WTC11 (cell line): ENCODE measurements around the gene LGI4.

Experiments used
- TF ChIP-seq, protein P1 (sequence below): sonication (generic); formaldehyde crosslinking; conservative IDR thresholded peaks from 2 replicates; pipeline ENCODE4 v1.8.1; 2022; ENCODE audit warnings: mild to moderate bottlenecking, missing genetic modification reagents
- TF ChIP-seq, protein P2 (sequence below): fragments of 200-600 bp; IDR thresholded peaks from 2 replicates; pipeline ENCODE4 v1.8.0; 2022; ENCODE audit warnings: antibody characterized with exemption

- TF ChIP-seq, protein P1, sequence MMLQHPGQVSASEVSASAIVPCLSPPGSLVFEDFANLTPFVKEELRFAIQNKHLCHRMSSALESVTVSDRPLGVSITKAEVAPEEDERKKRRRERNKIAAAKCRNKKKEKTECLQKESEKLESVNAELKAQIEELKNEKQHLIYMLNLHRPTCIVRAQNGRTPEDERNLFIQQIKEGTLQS (CRISPR knock-in tag): no peak
- TF ChIP-seq, protein P2, sequence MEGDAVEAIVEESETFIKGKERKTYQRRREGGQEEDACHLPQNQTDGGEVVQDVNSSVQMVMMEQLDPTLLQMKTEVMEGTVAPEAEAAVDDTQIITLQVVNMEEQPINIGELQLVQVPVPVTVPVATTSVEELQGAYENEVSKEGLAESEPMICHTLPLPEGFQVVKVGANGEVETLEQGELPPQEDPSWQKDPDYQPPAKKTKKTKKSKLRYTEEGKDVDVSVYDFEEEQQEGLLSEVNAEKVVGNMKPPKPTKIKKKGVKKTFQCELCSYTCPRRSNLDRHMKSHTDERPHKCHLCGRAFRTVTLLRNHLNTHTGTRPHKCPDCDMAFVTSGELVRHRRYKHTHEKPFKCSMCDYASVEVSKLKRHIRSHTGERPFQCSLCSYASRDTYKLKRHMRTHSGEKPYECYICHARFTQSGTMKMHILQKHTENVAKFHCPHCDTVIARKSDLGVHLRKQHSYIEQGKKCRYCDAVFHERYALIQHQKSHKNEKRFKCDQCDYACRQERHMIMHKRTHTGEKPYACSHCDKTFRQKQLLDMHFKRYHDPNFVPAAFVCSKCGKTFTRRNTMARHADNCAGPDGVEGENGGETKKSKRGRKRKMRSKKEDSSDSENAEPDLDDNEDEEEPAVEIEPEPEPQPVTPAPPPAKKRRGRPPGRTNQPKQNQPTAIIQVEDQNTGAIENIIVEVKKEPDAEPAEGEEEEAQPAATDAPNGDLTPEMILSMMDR: no peak
These were observed 14.6 kb upstream of the LGI4 start for GRCh38 chr19:35149463-35149862.
